GM21390 (cell line): Measurements from ENCODE around the gene ZNF576.
"Not testable (repeated sequence)": the region's sequence is repeated elsewhere in the genome, so short reads cannot be mapped to it uniquely, and the experiment has no call there.

Experiments
- ATAC-seq: cut with Tn5 transposase; IDR thresholded peaks from one replicate; pipeline ENCODE4 v1.9.1; 2021; ENCODE audit not compliant: unreplicated experiment

The ZNF576 gene

GRCh38 chr19:43644181-43644580 lies 47.8 kb downstream of the ZNF576 start:
- ATAC-seq = no peak

GRCh38 chr19:43648633-43649032 lies 52.2 kb downstream of the ZNF576 start:
- ATAC-seq = no peak

- ATAC-seq = no peak
Observed at GRCh38 chr19:43649514-43649913, 53.1 kb downstream of the ZNF576 start.

- not testable (repeated sequence) for ATAC-seq
Observed at GRCh38 chr19:43650276-43650675, 53.9 kb downstream of the ZNF576 start.
